H1 (cell line): ENCODE measurements around the gene GAK. TPM values are rescaled to one million over a fixed set of nuclear protein-coding genes. Genes with fewer than 3 reads are reported as not detected.

ENCODE experiments used
- CHD1 ChIP-seq: IDR thresholded peaks from 2 replicates; pipeline ENCODE4 v1.6.1; 2012; ENCODE audit warnings: low read depth, low read length, improper control_type of control experiment
- CHD7 ChIP-seq: fragments of 300-600 bp; sonication (generic); IDR thresholded peaks from 2 replicates; pipeline ENCODE4 v1.7.1; 2012; ENCODE audit warnings: low read length, moderate library complexity, mild to moderate bottlenecking, inconsistent platforms; ENCODE audit not compliant: insufficient replicate concordance
- GTF2F1 ChIP-seq: IDR thresholded peaks from 2 replicates; pipeline ENCODE4 v1.6.1; 2012; ENCODE audit warnings: low read depth, low read length, improper control_type of control experiment, borderline replicate concordance
- JUN ChIP-seq: IDR thresholded peaks from 2 replicates; pipeline ENCODE4 v1.6.1; 2011; ENCODE audit warnings: low read depth, mild to moderate bottlenecking, improper control_type of control experiment, low read length
- RFX5 ChIP-seq: IDR thresholded peaks from 2 replicates; pipeline ENCODE4 v1.6.1; 2011; ENCODE audit warnings: low read depth, low read length, improper control_type of control experiment, borderline replicate concordance
- SP1 ChIP-seq: IDR thresholded peaks from 2 replicates; pipeline ENCODE4 v1.6.1; 2011; ENCODE audit warnings: low read depth, low read length
- TEAD4 ChIP-seq: IDR thresholded peaks from 2 replicates; pipeline ENCODE4 v1.6.1; 2012; ENCODE audit warnings: low read depth, low read length, inconsistent platforms, mixed read lengths
- polyA plus RNA-seq, 7 experiments: library from polyadenylated mRNA; depleted of rRNA in 3 of 7; stranded (reverse) in 5 of 7; unstranded in 2 of 7; fragments of >200 nt in 5 of 7; fragments of 200-250 nt in 2 of 7; gene quantifications; 1 replicate in 5 of 7; 2 replicates in 1 of 7; 4 replicates in 1 of 7; pipeline versions ENCODE4 v1.2.1 to v1.2.3, GENCODE V29; 2011 to 2013; ENCODE audit warnings: missing spikeins in 2 of 7, mixed read lengths in 2 of 7
- total RNA-seq: library from RNA; stranded (reverse); fragmentation: NEBNext Ultra II Directional; extraction: Animal tissue kit (Norgen Biotek cat#: 25700); gene quantifications from 2 replicates; pipeline ENCODE4 v1.2.1, GENCODE V29; 2021

The GAK gene
- total and polyA plus RNA-seq, 2 of the 8 experiments (the other 6 are each of a cell fraction or from before 2014, with no cell fraction given), result 31.5 to 70.8 TPM

DNA sequence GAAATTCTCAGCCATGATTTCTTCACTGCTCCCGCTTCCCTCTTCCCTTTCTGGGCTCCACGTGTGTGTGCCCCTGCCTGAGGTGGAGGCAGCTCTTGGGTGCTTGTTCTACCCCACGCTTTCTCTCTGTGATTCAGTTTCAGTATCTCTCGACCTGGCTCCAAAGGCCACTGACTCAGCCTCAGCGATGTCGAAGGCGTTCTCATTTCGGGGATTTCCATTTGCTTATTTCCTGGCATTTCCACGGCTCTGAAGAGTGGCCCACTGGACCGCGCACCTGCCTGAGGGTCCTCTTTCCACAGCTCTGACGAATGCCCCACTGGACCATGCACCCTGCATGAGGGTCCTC lies 52.4 kb downstream of the GAK start (continued):
- TF ChIP-seq CHD7, result no peak
- no peak for TF ChIP-seq CHD1
- TF ChIP-seq SP1, result no peak
- no peak for TF ChIP-seq GTF2F1
- TF ChIP-seq JUN, result no peak
- TF ChIP-seq TEAD4, result no peak
- TF ChIP-seq RFX5, result no peak
